K562 (cell line): ENCODE data around the gene CMTR1. TPM values are rescaled to one million over a fixed set of nuclear protein-coding genes. Genes with fewer than 3 reads are reported as not detected.

Source experiments
- ATAC-seq: fragments of 200-7000 bp; cut with Tn5 transposase; 3 replicates; pipeline ENCODE4 v1.9.1; 2020; ENCODE audit warnings: moderate library complexity
- BruUV-seq: library from RNA; stranded (reverse); fragments of 400-500 nt; replicated peaks from 2 replicates; lab custom pipeline; 2021; lab: Mats Ljungman, UMichigan
- CTCF ChIA-PET: fragments of 300-600 bp; formaldehyde crosslinking; extraction: SDS; loops from one replicate; lab custom pipeline; 2021; ENCODE audit warnings: low intra/inter-chr PET ratio; lab: Yijun Ruan, JAX
- POLR2A ChIA-PET: fragments of 300-600, 350-650 bp; sonication (Branson Sonifier 250); formaldehyde crosslinking; extraction: SDS; loops from one replicate; lab custom pipeline; 2021; ENCODE audit warnings: antibody characterized with exemption, inconsistent platforms; lab: Yijun Ruan, JAX
- DNase-seq, 4 experiments: peaks; one replicate each; pipeline versions ENCODE4 v3.0.0 to v3.0.0-alpha.2; 2011 to 2018; ENCODE audit warnings: low spot score in 3 of 4, mixed read lengths in 3 of 4; ENCODE audit errors: extremely low read depth in 1 of 4
- FAIRE-seq: peaks from 2 replicates; lab custom pipeline; 2011; peaks lifted over from hg19 to GRCh38; lab: Jason Lieb, UNC
- H2AFZ ChIP-seq: 2 replicates; pipeline ENCODE4 v1.6.0; 2011; ENCODE audit warnings: low read depth, low read length, control low read depth, inconsistent platforms
- H3K27ac ChIP-seq: fragments of 200-600 bp; 3 replicates; pipeline ENCODE4 v1.8.0; 2011; ENCODE audit warnings: low read depth, mild to moderate bottlenecking, control low read depth, inconsistent platforms, low read length, moderate library complexity, mixed read lengths; ENCODE audit errors: extremely low read depth
- H3K27me3 ChIP-seq, 2 experiments: fragments of 300-600 bp in 1 of 2; 2 replicates in 1 of 2; 3 replicates in 1 of 2; pipeline versions ENCODE4 v1.6.0 to v1.8.0; 2011; ENCODE audit warnings: inconsistent platforms in 2 of 2, low read length in 2 of 2, mild to moderate bottlenecking in 1 of 2, mixed read lengths in 1 of 2, moderate library complexity in 1 of 2; ENCODE audit not compliant: control insufficient read depth in 2 of 2, insufficient read depth in 2 of 2
- H3K36me3 ChIP-seq: fragments of 300-600 bp; 3 replicates; pipeline ENCODE4 v1.8.0; 2011; ENCODE audit warnings: mild to moderate bottlenecking, low read length, inconsistent platforms; ENCODE audit not compliant: control insufficient read depth, insufficient read depth
- H3K4me1 ChIP-seq, 2 experiments: fragments of 200-600 bp in 1 of 2; replicated peaks in 1 of 2; 2 replicates in 1 of 2; 3 replicates in 1 of 2; pipeline versions ENCODE4 v1.5.1 to v1.8.0; 2011; ENCODE audit warnings: inconsistent platforms in 2 of 2, low read length in 2 of 2, mild to moderate bottlenecking in 1 of 2, mixed read lengths in 1 of 2, moderate library complexity in 1 of 2; ENCODE audit not compliant: control insufficient read depth in 2 of 2, insufficient read depth in 2 of 2
- H3K4me2 ChIP-seq: 2 replicates; pipeline ENCODE4 v1.6.1; 2011; ENCODE audit warnings: low read length, control low read depth, inconsistent platforms, mixed read lengths; ENCODE audit not compliant: insufficient read depth
- H3K4me3 ChIP-seq: fragments of 200-600 bp; sonication (generic), shearing (Covaris generic); 2 replicates; pipeline ENCODE4 v1.5.1; 2016; ENCODE audit warnings: control low read depth, inconsistent platforms
- H3K79me2 ChIP-seq: fragments of 200-600 bp; 3 replicates; pipeline ENCODE4 v1.8.0; 2011; ENCODE audit warnings: low read length, inconsistent platforms; ENCODE audit not compliant: control insufficient read depth, insufficient read depth
- H3K9ac ChIP-seq, 2 experiments: 2 replicates each; pipeline versions ENCODE4 v1.6.0 to v1.6.1; 2011; ENCODE audit warnings: low read depth in 2 of 2, low read length in 2 of 2, control low read depth in 1 of 2, inconsistent platforms in 1 of 2, mild to moderate bottlenecking in 1 of 2, mixed read lengths in 1 of 2; ENCODE audit not compliant: insufficient read depth in 1 of 2
- H3K9me1 ChIP-seq: one replicate; pipeline ENCODE4 v1.6.0; 2011; ENCODE audit warnings: inconsistent platforms, mild to moderate bottlenecking, low read length, moderate library complexity; ENCODE audit not compliant: control insufficient read depth, insufficient read depth
- H3K9me3 ChIP-seq: replicated peaks from 2 replicates; pipeline ENCODE4 v1.5.1; 2011; ENCODE audit warnings: low read depth, low read length, inconsistent platforms; ENCODE audit not compliant: control insufficient read depth, insufficient read depth
- H4K20me1 ChIP-seq: replicated peaks from 2 replicates; pipeline ENCODE4 v1.6.1; 2011; ENCODE audit warnings: low read length, inconsistent platforms, mixed read lengths; ENCODE audit not compliant: control insufficient read depth, insufficient read depth
- CBFB ChIP-seq: sonication (generic); formaldehyde crosslinking; IDR thresholded peaks from 2 replicates; pipeline ENCODE4 v1.4.0; 2020; ENCODE audit warnings: mild to moderate bottlenecking, missing genetic modification reagents
- DACH1 ChIP-seq: fragments of 450-650 bp; IDR thresholded peaks from 2 replicates; pipeline ENCODE4 v1.6.1; 2018; ENCODE audit not compliant: partially characterized antibody
- HDAC6 ChIP-seq: IDR thresholded peaks from 2 replicates; pipeline ENCODE4 v1.6.1; 2012; ENCODE audit warnings: low read depth, mild to moderate bottlenecking, control low read depth, inconsistent platforms, low read length, moderate library complexity
- KLF10 ChIP-seq: fragments of 250-450 bp; sonication (Bioruptor Pico); IDR thresholded peaks from 2 replicates; pipeline ENCODE4 v1.6.1; 2021; ENCODE audit warnings: matching md5 sums
- MTA3 ChIP-seq: fragments of 450-650 bp; formaldehyde crosslinking; IDR thresholded peaks from 2 replicates; pipeline ENCODE4 v1.6.1; 2017; ENCODE audit warnings: mild to moderate bottlenecking, borderline replicate concordance
- SMAD4 ChIP-seq: fragments of 250-450 bp; sonication (Bioruptor Pico); conservative IDR thresholded peaks from 2 replicates; pipeline ENCODE4 v1.8.0; 2021; ENCODE audit warnings: inconsistent platforms, mild to moderate bottlenecking, moderate library complexity
- STAG1 ChIP-seq: sonication (generic); formaldehyde crosslinking; IDR thresholded peaks from 2 replicates; pipeline ENCODE4 v1.5.0; 2020; ENCODE audit warnings: missing genetic modification reagents, borderline replicate concordance
- ZBED1 ChIP-seq: IDR thresholded peaks from 2 replicates; pipeline ENCODE4 v1.6.1; 2014
- ZBTB12 ChIP-seq: fragments of 250-450 bp; sonication (Bioruptor Pico); IDR thresholded peaks from 2 replicates; pipeline ENCODE4 v1.4.0; 2020
- ZC3H11A ChIP-seq: IDR thresholded peaks from 2 replicates; pipeline ENCODE4 v1.6.1; 2012; ENCODE audit warnings: low read depth, low read length, improper control_type of control experiment
- ZNF3 ChIP-seq: fragments of 250-450 bp; sonication (Bioruptor Pico); IDR thresholded peaks from 2 replicates; pipeline ENCODE4 v1.5.0; 2021; ENCODE audit warnings: mild to moderate bottlenecking, moderate library complexity
- ZNF518B ChIP-seq: fragments of 250-450 bp; sonication (Bioruptor Pico); IDR thresholded peaks from 2 replicates; pipeline ENCODE4 v1.5.0; 2021; ENCODE audit warnings: mild to moderate bottlenecking, moderate library complexity
- WGBS: fragments of 100-300 bp; shearing (Covaris generic); methylation state at CpG from one replicate; pipeline ENCODE4 v1.1.6; 2016; ENCODE audit warnings: low coverage, mixed read lengths; ENCODE audit not compliant: insufficient coverage; ENCODE audit errors: missing lambda C conversion rate; 5-methylcytosine and 5-hydroxymethylcytosine counted together
- in situ Hi-C: fragments of 300-500 bp; cut with MboI; formaldehyde crosslinking; loops from 4 replicates; pipeline ENCODE4 v1.15.0; 2018; ENCODE audit warnings: inconsistent platforms, mixed read lengths
- intact Hi-C: fragments of 100-400 bp; cut with micrococcal nuclease; formaldehyde crosslinking; loops from 2 replicates; pipeline ENCODE4 v1.14.2; 2022
- polyA plus RNA-seq, 8 experiments: library from polyadenylated mRNA; depleted of rRNA in 4 of 8; stranded (reverse) in 5 of 8; unstranded in 3 of 8; fragments of >200 nt; fragmentation: Nextera tagmentation in 2 of 8; fragmentation: Illumina TruSeq in 1 of 8; extraction: Ambion mirVana in 2 of 8; extraction: Trizol in 1 of 8; gene quantifications; 2 replicates each; pipeline versions ENCODE4 v1.2.1 to v1.2.3, GENCODE V29; 2011 to 2014; ENCODE audit warnings: inconsistent platforms in 1 of 8, missing spikeins in 1 of 8
- total RNA-seq, 7 experiments: library from RNA; depleted of rRNA in 6 of 7; stranded (reverse); fragments of >200 nt in 6 of 7; fragmentation: Illumina TruSeq in 2 of 7; extraction: Trizol in 2 of 7; gene quantifications; 2 replicates each; pipeline versions ENCODE4 v1.2.1 to v1.2.3, GENCODE V29; 2011 to 2021; ENCODE audit warnings: low replicate concordance in 1 of 7

CMTR1 gene
- total and polyA plus RNA-seq, 9 of the 15 experiments (the other 6 are each of a cell fraction or from before 2014, with no cell fraction given): 2.9 to 63.5 (median 49.5) TPM

GRCh38 chr6:37459981-37460800 lies 27.2 kb downstream of the CMTR1 start (continued):
- TF ChIP-seq MTA3: peak; percentile 81; the same call in 1 of the 2 replicates
- no peak for TF ChIP-seq CBFB (CRISPR knock-in tag)
- TF ChIP-seq DACH1: peak; percentile 98
- TF ChIP-seq ZC3H11A: no peak

- Histone ChIP-seq H3K9me3 (no peaks in the 10 kb centered on the region), H3K36me3 (peaks cover 87% of the 10 kb centered on the region)
- no peak for FAIRE-seq
- TF ChIP-seq ZBTB12 (no peak), SMAD4 (CRISPR knock-in tag) (no peak), ZNF518B (CRISPR knock-in tag) (no peak), STAG1 (CRISPR knock-in tag) (no peak), KLF10 (CRISPR knock-in tag) (no peak), ZNF3 (CRISPR knock-in tag) (no peak), ZBED1 (no peak), HDAC6 (no peak)
- TF ChIP-seq, all 486 proteins: peak for 0
- ChIA-PET CTCF (interaction anchor here (0.6 kb wide), 1 partner anchor 1725 kb away, joined by 3 read pairs; no protein-coding TSS in a partner anchor), POLR2A (interaction anchor here (0.7 to 2.6 kb wide), 16 partner anchors 8 to 140 kb away, joined by 3 to 15 read pairs (median 4); partner anchors contain the start of gene CMTR1)
- Histone ChIP-seq H3K9me1 (no peaks in the 10 kb centered on the region), H4K20me1 (peaks cover 8% of the 10 kb centered on the region; the same call in 1 of the 2 replicates), H3K4me3 (no peak overlapping the region), H2AFZ (no peak overlapping the region), H3K9ac (peak overlapping the region in 1 of 2 experiments; percentile 15; a peak in 1 of 4 replicates), H3K27me3 (no peaks in the 10 kb centered on the region), H3K27ac (peak overlapping the region; percentile 27; the same call in 2 of the 3 replicates), H3K79me2 (no peaks in the 10 kb centered on the region), H3K4me2 (no peak overlapping the region), H3K4me1 (peaks cover 5 to 26% of the 10 kb centered on the region in 2 experiments)
- ATAC-seq (no peak), DNase-seq (no peak)
- intact Hi-C loops: loop anchor here (2.0 kb wide), 3 partner anchors 36 to 78 kb away; no protein-coding TSS in a partner anchor
- WGBS: 64% methylated on average over 2 of the region's 2 CpGs
- no TSS peak for BruUV-seq
- in situ Hi-C loops: no loop called here
Observed at GRCh38 chr6:37460805-37461204, 27.8 kb downstream of the CMTR1 start.
